IMR-90 (cell line): ENCODE data around the gene BTD. TPM values are rescaled to one million over a fixed set of nuclear protein-coding genes. Genes with fewer than 3 reads are reported as not detected.

Source experiments
- ATAC-seq: fragments of 200-7000 bp; cut with Tn5 transposase; 2 replicates; pipeline ENCODE4 v1.9.1; 2020; ENCODE audit warnings: low read depth, mild to moderate bottlenecking, moderate library complexity
- BruUV-seq: library from RNA; stranded (reverse); fragments of 400-500 nt; replicated peaks from 2 replicates; lab custom pipeline; 2021; lab: Mats Ljungman, UMichigan
- CTCF ChIA-PET: fragments of 300-600 bp; formaldehyde crosslinking; extraction: SDS; loops from one replicate; lab custom pipeline; 2021; ENCODE audit warnings: antibody characterized with exemption; lab: Yijun Ruan, JAX
- POLR2A ChIA-PET: fragments of 300-600 bp; sonication (Branson Sonifier 250); formaldehyde crosslinking; loops from one replicate; lab custom pipeline; 2022; ENCODE audit warnings: antibody characterized with exemption; ENCODE audit not compliant: unreplicated experiment; lab: Charles Lee
- DNase-seq: peaks from one replicate; pipeline ENCODE4 v3.0.0; 2013
- H2AFZ ChIP-seq: replicated peaks from 2 replicates; pipeline ENCODE3; 2013; ENCODE audit warnings: low read length, mild to moderate bottlenecking; ENCODE audit not compliant: poor library complexity
- H2AK5ac ChIP-seq: 2 replicates; pipeline ENCODE4 v1.6.1; 2013; ENCODE audit warnings: low read depth, low read length, inconsistent platforms
- H2AK9ac ChIP-seq: replicated peaks from 2 replicates; pipeline ENCODE3; 2013; ENCODE audit warnings: mild to moderate bottlenecking, low read depth, low read length, moderate library complexity; ENCODE audit not compliant: poor library complexity
- H2BK120ac ChIP-seq: 2 replicates; pipeline ENCODE4 v1.6.1; 2013; ENCODE audit warnings: low read depth, low read length, inconsistent platforms
- H2BK15ac ChIP-seq: 3 replicates; pipeline ENCODE4 v1.6.1; 2013; ENCODE audit warnings: low read depth, low read length, inconsistent platforms
- H2BK20ac ChIP-seq: 2 replicates; pipeline ENCODE4 v1.6.1; 2013; ENCODE audit warnings: low read depth, mild to moderate bottlenecking, inconsistent platforms, low read length, moderate library complexity
- H2BK5ac ChIP-seq: 2 replicates; pipeline ENCODE4 v1.6.1; 2013; ENCODE audit warnings: mild to moderate bottlenecking, low read depth, low read length, inconsistent platforms; ENCODE audit not compliant: poor library complexity, severe bottlenecking
- H3K14ac ChIP-seq: replicated peaks from 2 replicates; pipeline ENCODE4 v1.6.1; 2013; ENCODE audit warnings: low read depth, low read length, inconsistent platforms
- H3K18ac ChIP-seq: 2 replicates; pipeline ENCODE4 v1.6.1; 2013; ENCODE audit warnings: low read depth, low read length, control low read depth
- H3K23ac ChIP-seq: 2 replicates; pipeline ENCODE4 v1.6.1; 2013; ENCODE audit warnings: low read depth, low read length, inconsistent platforms
- H3K27ac ChIP-seq: 2 replicates; pipeline ENCODE4 v1.5.1; 2013; ENCODE audit warnings: mild to moderate bottlenecking, control low read depth, low read length; ENCODE audit not compliant: insufficient read depth
- H3K27me3 ChIP-seq: 2 replicates; pipeline ENCODE4 v1.6.1; 2013; ENCODE audit warnings: low read length; ENCODE audit not compliant: control insufficient read depth, insufficient read depth
- H3K36me3 ChIP-seq: 2 replicates; pipeline ENCODE4 v1.6.1; 2013; ENCODE audit warnings: low read length, mixed read lengths; ENCODE audit not compliant: control insufficient read depth, insufficient read depth
- H3K4ac ChIP-seq: 2 replicates; pipeline ENCODE4 v1.6.1; 2013; ENCODE audit warnings: low read depth, low read length, inconsistent platforms
- H3K4me1 ChIP-seq: 2 replicates; pipeline ENCODE4 v1.6.1; 2013; ENCODE audit warnings: low read length, mixed read lengths; ENCODE audit not compliant: control insufficient read depth, insufficient read depth
- H3K4me2 ChIP-seq: 2 replicates; pipeline ENCODE4 v1.6.1; 2013; ENCODE audit warnings: low read depth, mild to moderate bottlenecking, control low read depth, low read length, moderate library complexity
- H3K4me3 ChIP-seq: 2 replicates; pipeline ENCODE4 v1.5.1; 2013; ENCODE audit warnings: low read depth, mild to moderate bottlenecking, control low read depth, low read length, moderate library complexity; ENCODE audit not compliant: insufficient read depth
- H3K56ac ChIP-seq: 2 replicates; pipeline ENCODE4 v1.6.1; 2013; ENCODE audit warnings: low read length, inconsistent platforms; ENCODE audit not compliant: insufficient read depth; ENCODE audit errors: extremely low read depth
- H3K79me1 ChIP-seq, 2 experiments: 2 replicates each; pipeline ENCODE4 v1.6.1; 2013; ENCODE audit warnings: low read length in 2 of 2, inconsistent platforms in 1 of 2, low read depth in 1 of 2
- H3K9ac ChIP-seq: 2 replicates; pipeline ENCODE4 v1.6.1; 2013; ENCODE audit warnings: low read depth, low read length, control low read depth
- H3K9me1 ChIP-seq: 2 replicates; pipeline ENCODE4 v1.6.1; 2013; ENCODE audit warnings: low read length, inconsistent platforms; ENCODE audit not compliant: insufficient read depth
- H3K9me3 ChIP-seq: 2 replicates; pipeline ENCODE4 v1.6.1; 2013; ENCODE audit warnings: low read length; ENCODE audit not compliant: control insufficient read depth, insufficient read depth
- H4K20me1 ChIP-seq: 2 replicates; pipeline ENCODE4 v1.6.1; 2013; ENCODE audit warnings: low read length, inconsistent platforms; ENCODE audit not compliant: insufficient read depth
- H4K5ac ChIP-seq: 2 replicates; pipeline ENCODE4 v1.6.1; 2013; ENCODE audit warnings: mild to moderate bottlenecking, low read depth, low read length, control low read depth
- H4K8ac ChIP-seq, 2 experiments: 2 replicates each; pipeline ENCODE4 v1.6.1; 2013; ENCODE audit warnings: low read depth in 2 of 2, low read length in 2 of 2, control low read depth in 1 of 2, inconsistent platforms in 1 of 2
- H4K91ac ChIP-seq: 2 replicates; pipeline ENCODE4 v1.6.1; 2013; ENCODE audit warnings: low read depth, low read length, inconsistent platforms; ENCODE audit not compliant: insufficient read depth
- BHLHE40 ChIP-seq: fragments of 150-350 bp; IDR thresholded peaks from 2 replicates; pipeline ENCODE4 v1.6.1; 2016; ENCODE audit warnings: mild to moderate bottlenecking, low read depth, low read length
- CEBPB ChIP-seq: IDR thresholded peaks from 2 replicates; pipeline ENCODE4 v1.6.1; 2012; ENCODE audit warnings: low read depth, low read length, improper control_type of control experiment
- CHD1 ChIP-seq: IDR thresholded peaks from 2 replicates; pipeline ENCODE4 v1.6.1; 2012; ENCODE audit warnings: low read depth, low read length, improper control_type of control experiment
- CTCF ChIP-seq: conservative IDR thresholded peaks from 2 replicates; pipeline ENCODE4 v1.5.1; 2012; ENCODE audit warnings: mild to moderate bottlenecking, low read depth, low read length, improper control_type of control experiment
- ELK1 ChIP-seq: fragments of 150-350 bp; IDR thresholded peaks from 2 replicates; pipeline ENCODE4 v1.6.1; 2016; ENCODE audit warnings: low read depth, mild to moderate bottlenecking, low read length, moderate library complexity, borderline replicate concordance
- FOS ChIP-seq: fragments of 150-350 bp; IDR thresholded peaks from 2 replicates; pipeline ENCODE4 v1.6.1; 2016; ENCODE audit warnings: low read depth, low read length
- MAFK ChIP-seq: IDR thresholded peaks from 2 replicates; pipeline ENCODE4 v1.6.1; 2012; ENCODE audit warnings: low read depth, low read length, improper control_type of control experiment
- MAZ ChIP-seq: IDR thresholded peaks from 2 replicates; pipeline ENCODE4 v1.6.1; 2012; ENCODE audit warnings: low read depth, mild to moderate bottlenecking, low read length, improper control_type of control experiment, moderate library complexity, borderline replicate concordance
- MXI1 ChIP-seq: IDR thresholded peaks from 2 replicates; pipeline ENCODE4 v1.6.1; 2012; ENCODE audit warnings: low read depth, mild to moderate bottlenecking, low read length, moderate library complexity, borderline replicate concordance
- NFE2L2 ChIP-seq: fragments of 150-350 bp; IDR thresholded peaks from 2 replicates; pipeline ENCODE4 v1.6.1; 2016; ENCODE audit warnings: low read depth, mild to moderate bottlenecking, low read length
- POLR2A ChIP-seq: IDR thresholded peaks from 2 replicates; pipeline ENCODE4 v1.6.1; 2012; ENCODE audit warnings: mild to moderate bottlenecking, low read depth, low read length
- RAD21 ChIP-seq: IDR thresholded peaks from 2 replicates; pipeline ENCODE4 v1.6.1; 2012; ENCODE audit warnings: low read length, improper control_type of control experiment
- RCOR1 ChIP-seq: IDR thresholded peaks from 2 replicates; pipeline ENCODE4 v1.6.1; 2012; ENCODE audit warnings: mild to moderate bottlenecking, low read length, improper control_type of control experiment; ENCODE audit not compliant: insufficient replicate concordance
- RFX5 ChIP-seq: IDR thresholded peaks from 2 replicates; pipeline ENCODE4 v1.8.0; 2012; ENCODE audit warnings: low read depth, mild to moderate bottlenecking, low read length, moderate library complexity
- SMC3 ChIP-seq: fragments of 150-350 bp; IDR thresholded peaks from 2 replicates; pipeline ENCODE4 v1.6.1; 2016; ENCODE audit warnings: low read depth, mild to moderate bottlenecking, antibody characterized with exemption, low read length, moderate library complexity
- USF2 ChIP-seq: fragments of 150-350 bp; IDR thresholded peaks from 2 replicates; pipeline ENCODE4 v1.6.1; 2017; ENCODE audit warnings: mild to moderate bottlenecking, antibody characterized with exemption, low read length, low read depth
- dilution Hi-C: fragments of 300-500 bp; cut with HindIII; formaldehyde crosslinking; loops from one replicate; pipeline ENCODE4 v1.14.3; 2018; ENCODE audit warnings: low sequenced_read_pairs; ENCODE audit not compliant: unreplicated experiment
- in situ Hi-C: fragments of 300-500 bp; cut with MboI; formaldehyde crosslinking; loops from 3 replicates; pipeline ENCODE4 v1.14.3; 2019; ENCODE audit warnings: low sequenced_read_pairs, inconsistent platforms, mixed read lengths
- intact Hi-C: fragments of 100-400 bp; cut with micrococcal nuclease; formaldehyde crosslinking; loops from 2 replicates; pipeline ENCODE4 v1.10.0; 2022
- polyA plus RNA-seq, 3 experiments: library from polyadenylated mRNA; depleted of rRNA; stranded (reverse); fragments of >200 nt; gene quantifications; 2 replicates each; pipeline ENCODE4 v1.2.3, GENCODE V29; 2012; ENCODE audit warnings: low replicate concordance in 1 of 3
- total RNA-seq: library from RNA; depleted of rRNA; stranded (reverse); fragments of >200 nt; gene quantifications from 2 replicates; pipeline ENCODE4 v1.2.3, GENCODE V29; 2012

Gene BTD
- total and polyA plus RNA-seq, 2 of the 4 experiments (the other 2 are of a cell fraction): 14.8 to 21.1 TPM

- H3K23ac ChIP-seq: no peak overlapping the region
- H2AFZ ChIP-seq: no peak overlapping the region
- no peak overlapping the region for H2AK9ac ChIP-seq
- dilution Hi-C loops: no loop called here
- ChIA-PET CTCF (interaction anchor here (1.5 kb wide), 1 partner anchor 26 kb away, joined by 3 read pairs; no protein-coding TSS in a partner anchor), POLR2A (no interaction called here)
- BruUV-seq: no TSS peak
- ATAC-seq: no peak
- no peak overlapping the region for H2BK15ac ChIP-seq
- no peak overlapping the region for H3K14ac ChIP-seq
- H2BK120ac ChIP-seq: no peak overlapping the region
- no peaks in the 10 kb centered on the region for H3K27me3 ChIP-seq
- no peak overlapping the region for H3K4me2 ChIP-seq
- intact Hi-C loops: no loop called here
- H3K4me3 ChIP-seq: no peak overlapping the region
- 0 out of 4 replicates have a peak, but pooled peaks cover 0 to 5% of the 10 kb centered on the region in 2 experiments for H3K79me1 ChIP-seq
- H3K36me3 ChIP-seq: no peaks in the 10 kb centered on the region
- no peak overlapping the region for H4K8ac ChIP-seq
- H3K9me3 ChIP-seq: peaks cover 8% of the 10 kb centered on the region
- H3K27ac ChIP-seq: no peak overlapping the region
- no peak overlapping the region for H2AK5ac ChIP-seq
- peaks cover 5% of the 10 kb centered on the region for H3K4me1 ChIP-seq
- H4K91ac ChIP-seq: no peak overlapping the region
- no peak overlapping the region for H2BK5ac ChIP-seq
- H2BK20ac ChIP-seq: no peak overlapping the region
- in situ Hi-C loops: no loop called here
- H3K9me1 ChIP-seq: peaks cover 5% of the 10 kb centered on the region
- H3K9ac ChIP-seq: no peak overlapping the region
- H3K18ac ChIP-seq: no peak overlapping the region
- TF ChIP-seq SMC3: no peak
- TF ChIP-seq MAFK: no peak
- no peak for TF ChIP-seq CHD1
- TF ChIP-seq MXI1: no peak
- TF ChIP-seq FOS: no peak
- no peak for TF ChIP-seq BHLHE40
- TF ChIP-seq RCOR1: no peak
- no peak for TF ChIP-seq CTCF
- TF ChIP-seq POLR2A: no peak
- TF ChIP-seq ELK1: no peak
- no peak for TF ChIP-seq RAD21
- TF ChIP-seq CEBPB: no peak
- no peak for TF ChIP-seq NFE2L2
- TF ChIP-seq RFX5: no peak
- no peak for TF ChIP-seq USF2
- TF ChIP-seq MAZ: no peak
- H4K5ac ChIP-seq: no peak overlapping the region
- DNase-seq: no peak
- H3K4ac ChIP-seq: no peak overlapping the region
- no peaks in the 10 kb centered on the region for H4K20me1 ChIP-seq
- no peak overlapping the region for H3K56ac ChIP-seq
These were observed 55.5 kb downstream of the BTD start for GRCh38 chr3:15657016-15657415.
